Neural progenitor cell (in vitro differentiated cells): ENCODE data around the gene P3H1. TPM values are rescaled to one million over a fixed set of nuclear protein-coding genes. Genes with fewer than 3 reads are reported as not detected.

Experiments
- DNase-seq: peaks from one replicate; pipeline ENCODE4 v3.0.0-alpha.2; 2016; ENCODE audit warnings: low spot score
- H2AFZ ChIP-seq: fragments of 200-600 bp; sonication (generic); replicated peaks from 2 replicates; pipeline ENCODE4 v1.6.1; 2016; ENCODE audit warnings: antibody characterized with exemption
- H3F3A ChIP-seq: fragments of 200-600 bp; sonication (generic); 2 replicates; pipeline ENCODE4 v1.6.1; 2016; ENCODE audit warnings: antibody characterized with exemption, low read depth
- H3K27ac ChIP-seq: fragments of 200-600 bp; sonication (generic); 2 replicates; pipeline ENCODE4 v1.5.1; 2016; ENCODE audit warnings: mild to moderate bottlenecking
- H3K27me3 ChIP-seq: fragments of 200-600 bp; sonication (generic); 2 replicates; pipeline ENCODE4 v1.6.1; 2016; ENCODE audit warnings: mild to moderate bottlenecking, moderate library complexity
- H3K36me3 ChIP-seq: fragments of 200-600 bp; sonication (generic); 2 replicates; pipeline ENCODE4 v1.5.1; 2016
- H3K4me1 ChIP-seq: fragments of 200-600 bp; sonication (generic); 2 replicates; pipeline ENCODE4 v1.6.1; 2016; ENCODE audit warnings: mixed run types
- H3K4me2 ChIP-seq: fragments of 200-600 bp; sonication (generic); 2 replicates; pipeline ENCODE4 v1.6.1; 2016
- H3K4me3 ChIP-seq: fragments of 200-600 bp; sonication (generic); 2 replicates; pipeline ENCODE4 v1.5.1; 2016
- H3K79me2 ChIP-seq: fragments of 200-600 bp; sonication (generic); 2 replicates; pipeline ENCODE4 v1.6.1; 2016; ENCODE audit warnings: low read depth
- H3K9ac ChIP-seq: fragments of 200-600 bp; sonication (generic); 2 replicates; pipeline ENCODE4 v1.6.1; 2016
- H3K9me3 ChIP-seq: fragments of 200-600 bp; sonication (generic); 2 replicates; pipeline ENCODE4 v1.5.1; 2016; ENCODE audit warnings: low read depth
- H4K20me1 ChIP-seq: fragments of 200-600 bp; sonication (generic); 2 replicates; pipeline ENCODE4 v1.6.1; 2016; ENCODE audit warnings: low read depth
- H3K27ac Mint-ChIP-seq: 3 replicates; pipeline ENCODE4 v1.8.0; 2021; ENCODE audit warnings: mixed read lengths
- H3K27me3 Mint-ChIP-seq: 2 replicates; pipeline ENCODE4 v1.8.0; 2022; ENCODE audit warnings: low read depth, mild to moderate bottlenecking, inconsistent platforms, moderate library complexity, mixed read lengths; ENCODE audit not compliant: insufficient read depth
- H3K36me3 Mint-ChIP-seq: 3 replicates; pipeline ENCODE4 v1.8.0; 2021; ENCODE audit warnings: mixed read lengths
- H3K4me1 Mint-ChIP-seq: 3 replicates; pipeline ENCODE4 v1.8.0; 2021; ENCODE audit warnings: mixed read lengths
- H3K4me3 Mint-ChIP-seq: 3 replicates; pipeline ENCODE4 v1.8.0; 2021; ENCODE audit warnings: mild to moderate bottlenecking, moderate library complexity, mixed read lengths
- H3K9me3 Mint-ChIP-seq: 3 replicates; pipeline ENCODE4 v1.8.0; 2020; ENCODE audit warnings: mixed read lengths
- EZH2 ChIP-seq: fragments of 200-600 bp; sonication (generic); IDR thresholded peaks from 2 replicates; pipeline ENCODE4 v1.6.1; 2017; ENCODE audit warnings: antibody characterized with exemption, mild to moderate bottlenecking, moderate library complexity
- EZH2phosphoT487 ChIP-seq: fragments of 200-600 bp; sonication (generic); IDR thresholded peaks from 2 replicates; pipeline ENCODE4 v1.6.1; 2017; ENCODE audit warnings: antibody characterized with exemption
- total RNA-seq: library from RNA; depleted of rRNA; stranded (reverse); fragments of >200 nt; gene quantifications from 2 replicates; pipeline ENCODE4 v1.2.3, GENCODE V29; 2015; ENCODE audit warnings: low replicate concordance
- TF ChIP-seq, protein P1 (sequence below): fragments of 200-600 bp; sonication (generic); IDR thresholded peaks from 2 replicates; pipeline ENCODE4 v1.5.1; 2017; ENCODE audit warnings: antibody characterized with exemption, mild to moderate bottlenecking

Gene P3H1
- total RNA-seq, 1 donor from 2014 or later = 54.9 TPM

DNA sequence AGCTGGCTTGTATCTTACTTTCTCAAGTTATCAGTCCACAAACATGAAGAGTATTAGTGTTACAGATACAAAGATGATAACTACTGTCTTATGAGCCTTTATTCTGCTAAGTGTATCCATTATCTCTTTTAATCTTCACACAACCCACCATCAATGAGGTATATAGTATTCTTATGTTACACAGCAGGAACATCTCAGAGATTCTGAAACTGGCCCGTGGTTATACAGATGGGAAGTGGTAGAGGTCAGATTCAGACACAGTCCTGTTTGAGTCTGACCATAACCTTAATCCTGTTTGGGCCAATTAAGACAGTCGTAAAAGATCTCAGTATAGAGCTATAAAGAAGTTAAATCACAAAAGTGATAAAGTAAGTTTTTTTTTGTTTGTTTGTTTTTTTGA, 12.9 kb upstream of the P3H1 start:
- peaks cover 40% of the 10 kb centered on the region for H3K36me3 Mint-ChIP-seq
- no peaks in the 10 kb centered on the region for H3K79me2 ChIP-seq
- H3K9me3 ChIP-seq = no peaks in the 10 kb centered on the region
- no peak overlapping the region for H3K4me2 ChIP-seq
- no peaks in the 10 kb centered on the region for H3K27me3 ChIP-seq
- peaks cover 6% of the 10 kb centered on the region for H4K20me1 ChIP-seq
- H3K36me3 ChIP-seq = no peaks in the 10 kb centered on the region
- peaks cover 4% of the 10 kb centered on the region for H3F3A ChIP-seq
- no peak overlapping the region for H3K9ac ChIP-seq
- no peak for DNase-seq
- no peak overlapping the region for H3K27ac Mint-ChIP-seq
- TF ChIP-seq EZH2 = no peak
- TF ChIP-seq, protein P1, sequence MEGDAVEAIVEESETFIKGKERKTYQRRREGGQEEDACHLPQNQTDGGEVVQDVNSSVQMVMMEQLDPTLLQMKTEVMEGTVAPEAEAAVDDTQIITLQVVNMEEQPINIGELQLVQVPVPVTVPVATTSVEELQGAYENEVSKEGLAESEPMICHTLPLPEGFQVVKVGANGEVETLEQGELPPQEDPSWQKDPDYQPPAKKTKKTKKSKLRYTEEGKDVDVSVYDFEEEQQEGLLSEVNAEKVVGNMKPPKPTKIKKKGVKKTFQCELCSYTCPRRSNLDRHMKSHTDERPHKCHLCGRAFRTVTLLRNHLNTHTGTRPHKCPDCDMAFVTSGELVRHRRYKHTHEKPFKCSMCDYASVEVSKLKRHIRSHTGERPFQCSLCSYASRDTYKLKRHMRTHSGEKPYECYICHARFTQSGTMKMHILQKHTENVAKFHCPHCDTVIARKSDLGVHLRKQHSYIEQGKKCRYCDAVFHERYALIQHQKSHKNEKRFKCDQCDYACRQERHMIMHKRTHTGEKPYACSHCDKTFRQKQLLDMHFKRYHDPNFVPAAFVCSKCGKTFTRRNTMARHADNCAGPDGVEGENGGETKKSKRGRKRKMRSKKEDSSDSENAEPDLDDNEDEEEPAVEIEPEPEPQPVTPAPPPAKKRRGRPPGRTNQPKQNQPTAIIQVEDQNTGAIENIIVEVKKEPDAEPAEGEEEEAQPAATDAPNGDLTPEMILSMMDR = no peak
- TF ChIP-seq EZH2phosphoT487 = no peak
- no peaks in the 10 kb centered on the region for H3K27me3 Mint-ChIP-seq
- H2AFZ ChIP-seq = no peak overlapping the region
- H3K4me3 Mint-ChIP-seq = no peak overlapping the region
- H3K4me1 Mint-ChIP-seq = no peaks in the 10 kb centered on the region
- no peak overlapping the region for H3K27ac ChIP-seq
- no peaks in the 10 kb centered on the region for H3K9me3 Mint-ChIP-seq
- no peak overlapping the region for H3K4me3 ChIP-seq
- H3K4me1 ChIP-seq = no peaks in the 10 kb centered on the region

GRCh38 chr1:42777852-42778251, 11.0 kb upstream of the P3H1 start:
- peak; percentile 72 for DNase-seq
- TF ChIP-seq, protein P1 = peak; percentile 84
- TF ChIP-seq EZH2 = no peak

DNA sequence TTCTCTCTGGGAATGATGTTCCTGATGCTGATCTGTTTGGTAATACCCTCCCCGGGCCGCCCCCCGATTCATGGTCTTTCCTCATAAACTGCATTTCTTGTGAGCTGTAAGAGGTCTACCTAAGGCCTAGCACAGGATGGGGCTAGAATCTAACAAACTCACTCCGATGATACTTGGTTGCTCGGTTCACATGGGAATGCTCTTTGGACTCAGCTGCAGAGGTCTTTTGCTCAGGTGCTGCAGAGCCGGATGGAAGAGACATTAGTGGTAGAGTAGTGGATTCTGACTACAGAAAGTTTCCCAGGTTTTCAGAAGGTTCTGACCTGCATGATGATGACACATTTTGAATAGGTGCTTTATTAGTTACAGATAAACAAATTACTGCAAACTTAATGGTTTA, 9.7 kb upstream of the P3H1 start:
- Histone ChIP-seq H3K79me2 (peaks cover 15% of the 10 kb centered on the region), H3K36me3 (no peaks in the 10 kb centered on the region), H4K20me1 (peaks cover 13% of the 10 kb centered on the region), H3K27ac (no peak overlapping the region), H3K4me3 (no peak overlapping the region), H3K27me3 (no peaks in the 10 kb centered on the region), H2AFZ (no peak overlapping the region), H3K9ac (no peak overlapping the region), H3K4me2 (no peak overlapping the region), H3K9me3 (no peaks in the 10 kb centered on the region), H3K4me1 (no peaks in the 10 kb centered on the region), H3F3A (peaks cover 4% of the 10 kb centered on the region)
- no peak overlapping the region for H3K4me3 Mint-ChIP-seq
- no peaks in the 10 kb centered on the region for H3K27me3 Mint-ChIP-seq
- peaks cover 37% of the 10 kb centered on the region for H3K36me3 Mint-ChIP-seq
- H3K9me3 Mint-ChIP-seq = no peaks in the 10 kb centered on the region
- H3K27ac Mint-ChIP-seq = no peak overlapping the region
- H3K4me1 Mint-ChIP-seq = peaks cover 3% of the 10 kb centered on the region
- DNase-seq = no peak
- no peak for TF ChIP-seq EZH2phosphoT487
- TF ChIP-seq EZH2 = no peak
- TF ChIP-seq, protein P1 = no peak

More at GRCh38 chr1:42777852-42778251, 11.0 kb upstream of the P3H1 start:
- Mint-ChIP-seq H3K27ac (no peak overlapping the region), H3K4me3 (no peak overlapping the region), H3K27me3 (no peaks in the 10 kb centered on the region), H3K4me1 (no peaks in the 10 kb centered on the region), H3K9me3 (no peaks in the 10 kb centered on the region), H3K36me3 (peaks cover 40% of the 10 kb centered on the region)
- Histone ChIP-seq H3K9ac (no peak overlapping the region), H3K27ac (no peak overlapping the region), H3K4me1 (no peaks in the 10 kb centered on the region), H3K4me3 (no peak overlapping the region), H3K9me3 (no peaks in the 10 kb centered on the region), H3K36me3 (no peaks in the 10 kb centered on the region), H4K20me1 (peaks cover 6% of the 10 kb centered on the region), H2AFZ (no peak overlapping the region), H3K79me2 (peaks cover 1% of the 10 kb centered on the region), H3K27me3 (no peaks in the 10 kb centered on the region), H3F3A (peaks cover 4% of the 10 kb centered on the region), H3K4me2 (no peak overlapping the region)
